ENCODE measurements around the gene FBXO36. TPM values are rescaled to one million over a fixed set of nuclear protein-coding genes. Genes with fewer than 3 reads are reported as not detected.

FBXO36 gene
- total RNA-seq, 2 donors from 2014 or later, result 6.7 to 13.3 TPM

DNA sequence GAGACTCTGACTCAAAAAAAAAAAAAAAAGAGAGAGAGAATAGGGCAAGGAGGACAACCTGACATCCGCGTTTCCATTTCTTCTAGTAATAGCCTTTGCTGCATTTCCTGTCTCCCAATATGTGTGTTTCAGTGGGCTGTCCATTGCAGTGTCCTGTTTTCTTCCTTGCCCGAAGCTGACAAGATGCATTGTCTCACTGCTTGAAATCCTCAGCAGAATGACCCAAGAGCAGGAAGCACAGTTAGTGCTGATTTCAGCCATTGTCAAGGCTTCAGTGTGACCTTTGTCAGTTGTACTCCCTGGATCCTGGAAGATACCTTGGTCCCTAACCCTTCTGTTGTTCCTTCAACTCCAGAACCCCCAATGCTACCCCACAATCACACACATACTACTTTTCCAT, 75.3 kb downstream of the FBXO36 start:
- Mint-ChIP-seq H3K27ac (no peak overlapping the region), H3K27me3 (ENCODE audit: insufficient read depth) (no peaks in the 10 kb centered on the region), H3K4me1 (no peaks in the 10 kb centered on the region), H3K9me3 (no peaks in the 10 kb centered on the region), H3K36me3 (ENCODE audit: low read depth) (peaks cover 11% of the 10 kb centered on the region), H3K4me3 (no peak overlapping the region)
- no peak for DNase-seq
- TF ChIP-seq, protein P1, sequence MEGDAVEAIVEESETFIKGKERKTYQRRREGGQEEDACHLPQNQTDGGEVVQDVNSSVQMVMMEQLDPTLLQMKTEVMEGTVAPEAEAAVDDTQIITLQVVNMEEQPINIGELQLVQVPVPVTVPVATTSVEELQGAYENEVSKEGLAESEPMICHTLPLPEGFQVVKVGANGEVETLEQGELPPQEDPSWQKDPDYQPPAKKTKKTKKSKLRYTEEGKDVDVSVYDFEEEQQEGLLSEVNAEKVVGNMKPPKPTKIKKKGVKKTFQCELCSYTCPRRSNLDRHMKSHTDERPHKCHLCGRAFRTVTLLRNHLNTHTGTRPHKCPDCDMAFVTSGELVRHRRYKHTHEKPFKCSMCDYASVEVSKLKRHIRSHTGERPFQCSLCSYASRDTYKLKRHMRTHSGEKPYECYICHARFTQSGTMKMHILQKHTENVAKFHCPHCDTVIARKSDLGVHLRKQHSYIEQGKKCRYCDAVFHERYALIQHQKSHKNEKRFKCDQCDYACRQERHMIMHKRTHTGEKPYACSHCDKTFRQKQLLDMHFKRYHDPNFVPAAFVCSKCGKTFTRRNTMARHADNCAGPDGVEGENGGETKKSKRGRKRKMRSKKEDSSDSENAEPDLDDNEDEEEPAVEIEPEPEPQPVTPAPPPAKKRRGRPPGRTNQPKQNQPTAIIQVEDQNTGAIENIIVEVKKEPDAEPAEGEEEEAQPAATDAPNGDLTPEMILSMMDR (conservative IDR thresholded peaks at IDR 0.05), result no peak
- Histone ChIP-seq H3K9ac (ENCODE audit: extremely low read depth, low read length, poor library complexity, severe bottlenecking) (no peak overlapping the region), H3K27ac (ENCODE audit: low read depth, low read length) (no peak overlapping the region), H3K4me1 (ENCODE audit: control insufficient read depth, insufficient read depth, low read length) (no peaks in the 10 kb centered on the region), H3K27me3 (ENCODE audit: control insufficient read depth, insufficient read depth, low read length, poor library complexity, severe bottlenecking) (no peaks in the 10 kb centered on the region), H3K36me3 (ENCODE audit: control insufficient read depth, insufficient read depth, low read length) (no peaks in the 10 kb centered on the region), H3K4me3 (ENCODE audit: low read length) (no peak overlapping the region), H3K9me3 (ENCODE audit: control insufficient read depth, low read length) (no peaks in the 10 kb centered on the region)
- 94 to 95% methylated on average over 2 to 3 of the region's 3 CpGs for WGBS, 2 experiments (ENCODE audit: insufficient coverage in 1 of 2, insufficient read length in 1 of 2)

DNA sequence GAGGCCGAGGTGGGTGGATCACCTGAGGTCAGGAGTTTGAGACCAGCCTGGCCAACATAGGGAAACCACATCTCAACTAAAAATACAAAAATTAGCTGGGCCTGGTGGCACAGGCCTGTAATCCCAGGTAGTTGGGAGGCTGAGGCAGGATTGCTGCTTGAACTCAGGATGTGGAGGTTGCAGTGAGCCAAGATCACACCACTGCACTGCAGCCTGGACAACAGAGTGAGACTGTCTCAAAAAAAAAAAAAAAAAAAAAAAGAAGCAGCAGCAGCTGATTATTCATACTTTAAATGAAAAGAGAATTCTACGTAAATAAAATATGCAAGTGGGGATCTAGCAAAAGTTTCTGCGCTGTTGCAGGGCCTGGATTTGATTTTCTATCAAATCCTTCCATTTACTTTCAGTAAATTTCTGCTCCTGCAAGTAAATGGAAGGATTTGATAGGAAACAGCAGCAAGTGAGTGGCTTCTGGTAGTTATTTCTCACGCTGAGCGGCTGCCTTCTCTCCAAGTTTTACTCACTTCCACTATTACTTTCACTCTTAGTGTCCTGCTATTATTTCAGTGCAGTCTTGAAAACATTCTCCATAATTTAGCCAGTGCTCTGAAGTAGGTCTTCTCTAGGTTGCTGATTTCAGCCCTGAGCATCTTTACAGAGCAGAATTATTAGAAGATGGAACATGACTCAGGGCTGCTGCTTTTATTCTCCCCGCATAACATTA, 78.0 kb downstream of the FBXO36 start:
- Mint-ChIP-seq H3K4me1 (no peaks in the 10 kb centered on the region), H3K36me3 (ENCODE audit: low read depth) (peaks cover 18% of the 10 kb centered on the region), H3K27ac (no peak overlapping the region), H3K27me3 (ENCODE audit: insufficient read depth) (no peaks in the 10 kb centered on the region), H3K9me3 (no peaks in the 10 kb centered on the region), H3K4me3 (no peak overlapping the region)
- H3K27me3 ChIP-seq (ENCODE audit: control insufficient read depth, insufficient read depth, low read length, poor library complexity, severe bottlenecking), result no peaks in the 10 kb centered on the region
- TF ChIP-seq, protein P1 (conservative IDR thresholded peaks at IDR 0.05), result no peak
- H3K9me3 ChIP-seq (ENCODE audit: control insufficient read depth, low read length), result no peaks in the 10 kb centered on the region
- H3K4me3 ChIP-seq (ENCODE audit: low read length), result no peak overlapping the region
- no peak for DNase-seq
- no peak overlapping the region for H3K9ac ChIP-seq (ENCODE audit: extremely low read depth, low read length, poor library complexity, severe bottlenecking)
- 91% methylated on average over 4 to 6 of the region's 6 CpGs for WGBS, 2 experiments (ENCODE audit: insufficient coverage in 1 of 2, insufficient read length in 1 of 2)
- no peaks in the 10 kb centered on the region for H3K36me3 ChIP-seq (ENCODE audit: control insufficient read depth, insufficient read depth, low read length)
- no peaks in the 10 kb centered on the region for H3K4me1 ChIP-seq (ENCODE audit: control insufficient read depth, insufficient read depth, low read length)
- H3K27ac ChIP-seq (ENCODE audit: low read depth, low read length), result no peak overlapping the region

DNA sequence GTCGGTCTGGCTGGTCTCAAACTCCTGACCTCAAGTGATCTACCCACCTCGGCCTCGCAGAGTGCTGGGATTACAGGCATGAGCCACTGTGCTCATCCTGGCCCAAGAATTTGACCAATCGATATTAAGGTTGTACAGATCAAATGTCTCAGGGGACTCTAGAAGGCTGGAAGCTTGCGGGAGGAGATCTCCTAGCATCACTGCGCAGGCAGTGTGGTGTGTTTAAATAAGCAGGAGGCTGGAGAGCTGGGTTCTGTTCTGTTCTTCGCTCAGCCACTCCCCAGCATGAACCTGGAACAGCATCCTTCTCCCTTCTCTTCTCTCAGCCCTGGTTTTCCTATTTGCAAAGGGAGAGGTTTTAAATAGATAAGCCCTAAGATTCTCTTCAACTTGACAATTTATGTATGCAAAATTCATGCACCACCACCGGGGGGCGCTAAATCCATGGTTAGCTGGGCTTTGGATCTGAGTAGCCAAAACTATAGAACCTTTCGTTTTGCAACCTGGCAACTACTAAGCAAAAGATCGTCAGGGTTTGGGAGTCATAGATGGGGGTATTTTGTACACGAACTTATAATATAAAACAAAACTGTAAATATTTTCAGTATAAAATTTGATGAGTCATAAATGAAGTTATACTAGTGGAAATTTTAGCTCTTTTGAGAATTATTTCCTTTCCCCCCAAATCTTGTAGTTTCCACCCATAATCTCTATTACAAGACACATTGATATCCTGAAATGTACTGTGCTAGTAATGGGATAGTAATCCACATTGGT, 85.8 kb downstream of the FBXO36 start:
- 69 to 93% methylated on average over 3 to 10 of the region's 12 CpGs for WGBS, 2 experiments (ENCODE audit: insufficient coverage in 1 of 2, insufficient read length in 1 of 2)
- Histone ChIP-seq H3K27ac (ENCODE audit: low read depth, low read length) (no peak overlapping the region), H3K4me3 (ENCODE audit: low read length) (no peak overlapping the region), H3K9me3 (ENCODE audit: control insufficient read depth, low read length) (no peaks in the 10 kb centered on the region), H3K27me3 (ENCODE audit: control insufficient read depth, insufficient read depth, low read length, poor library complexity, severe bottlenecking) (no peaks in the 10 kb centered on the region), H3K4me1 (ENCODE audit: control insufficient read depth, insufficient read depth, low read length) (no peaks in the 10 kb centered on the region), H3K9ac (ENCODE audit: extremely low read depth, low read length, poor library complexity, severe bottlenecking) (no peak overlapping the region), H3K36me3 (ENCODE audit: control insufficient read depth, insufficient read depth, low read length) (no peaks in the 10 kb centered on the region)
- peaks cover 10% of the 10 kb centered on the region for H3K36me3 Mint-ChIP-seq (ENCODE audit: low read depth)
- H3K27me3 Mint-ChIP-seq (ENCODE audit: insufficient read depth), result no peaks in the 10 kb centered on the region
- H3K27ac Mint-ChIP-seq, result no peak overlapping the region
- H3K4me1 Mint-ChIP-seq, result peaks cover 4% of the 10 kb centered on the region
- H3K4me3 Mint-ChIP-seq, result no peak overlapping the region
- TF ChIP-seq, protein P1 (conservative IDR thresholded peaks at IDR 0.05), result peak; percentile 93
- no peaks in the 10 kb centered on the region for H3K9me3 Mint-ChIP-seq
- DNase-seq, result peak; percentile 94
